HFFc6 (cell line): ENCODE results near the gene SH3BP5. TPM values are rescaled to one million over a fixed set of nuclear protein-coding genes. Genes with fewer than 3 reads are reported as not detected.

ENCODE experiments used
- DNase-seq: peaks from one replicate; pipeline ENCODE4 v3.0.0-alpha.2; 2018
- H3K27ac Mint-ChIP-seq: 2 replicates; pipeline ENCODE4 v1.8.0; 2020; ENCODE audit warnings: mild to moderate bottlenecking, mixed read lengths
- H3K27me3 Mint-ChIP-seq: 2 replicates; pipeline ENCODE4 v1.8.0; 2021; ENCODE audit warnings: mild to moderate bottlenecking, moderate library complexity, mixed read lengths; ENCODE audit not compliant: insufficient read depth
- H3K36me3 Mint-ChIP-seq: 2 replicates; pipeline ENCODE4 v1.8.0; 2021; ENCODE audit warnings: low read depth, mixed read lengths
- H3K4me1 Mint-ChIP-seq: 2 replicates; pipeline ENCODE4 v1.8.0; 2020; ENCODE audit warnings: low read depth, mixed read lengths
- H3K4me3 Mint-ChIP-seq: 2 replicates; pipeline ENCODE4 v1.8.0; 2020; ENCODE audit warnings: mild to moderate bottlenecking, moderate library complexity, mixed read lengths
- H3K9me3 Mint-ChIP-seq: 2 replicates; pipeline ENCODE4 v1.8.0; 2020; ENCODE audit warnings: mild to moderate bottlenecking, mixed read lengths
- CTCF ChIP-seq: fragments of 200-600 bp; sonication (generic); IDR thresholded peaks from 2 replicates; pipeline ENCODE4 v1.5.0; 2021; ENCODE audit warnings: antibody characterized with exemption, mild to moderate bottlenecking
- total RNA-seq, 6 experiments: library from RNA; stranded (reverse); fragmentation: NEBNext Ultra II Directional; extraction: Animal tissue kit (Norgen Biotek cat#: 25700); gene quantifications; 2 replicates in 1 of 6; 3 replicates in 5 of 6; pipeline ENCODE4 v1.2.3, GENCODE V29; 2021

SH3BP5 gene
- total RNA-seq, 6 experiments from 2014 or later: 10.8 to 14.2 (median 11.9) TPM

- Mint-ChIP-seq H3K4me1 (no peaks in the 10 kb centered on the region; the same call in 1 of the 2 replicates), H3K4me3 (no peak overlapping the region), H3K27ac (peak overlapping the region; percentile 19; the same call in 1 of the 2 replicates), H3K36me3 (peaks cover 43% of the 10 kb centered on the region), H3K9me3 (no peaks in the 10 kb centered on the region), H3K27me3 (no peaks in the 10 kb centered on the region; the same call in 1 of the 2 replicates)
- DNase-seq: no peak
- no peak for TF ChIP-seq CTCF
Measured at GRCh38 chr3:15218689-15219088, 113.7 kb downstream of the SH3BP5 start.

GRCh38 chr3:15217841-15218267 is 114.5 kb downstream of the SH3BP5 start:
- H3K36me3 Mint-ChIP-seq: peaks cover 48% of the 10 kb centered on the region
- no peak for TF ChIP-seq CTCF
- no peak for DNase-seq
- no peak overlapping the region for H3K4me3 Mint-ChIP-seq
- no peak overlapping the region for H3K27ac Mint-ChIP-seq
- H3K9me3 Mint-ChIP-seq: no peaks in the 10 kb centered on the region
- no peaks in the 10 kb centered on the region; the same call in 1 of the 2 replicates for H3K27me3 Mint-ChIP-seq
- no peaks in the 10 kb centered on the region; the same call in 1 of the 2 replicates for H3K4me1 Mint-ChIP-seq

- no peak overlapping the region for H3K4me3 Mint-ChIP-seq
- H3K36me3 Mint-ChIP-seq: peaks cover 48% of the 10 kb centered on the region
- no peak overlapping the region for H3K27ac Mint-ChIP-seq
- no peaks in the 10 kb centered on the region for H3K9me3 Mint-ChIP-seq
- no peaks in the 10 kb centered on the region; the same call in 1 of the 2 replicates for H3K27me3 Mint-ChIP-seq
- no peak for DNase-seq
- TF ChIP-seq CTCF: no peak
- H3K4me1 Mint-ChIP-seq: no peaks in the 10 kb centered on the region; the same call in 1 of the 2 replicates
Measured at GRCh38 chr3:15217011-15217671, 115.2 kb downstream of the SH3BP5 start.

- no peak for DNase-seq
- Mint-ChIP-seq H3K4me1 (no peaks in the 10 kb centered on the region; the same call in 1 of the 2 replicates), H3K4me3 (no peak overlapping the region), H3K36me3 (peaks cover 48% of the 10 kb centered on the region), H3K9me3 (no peaks in the 10 kb centered on the region), H3K27ac (no peak overlapping the region), H3K27me3 (no peaks in the 10 kb centered on the region; the same call in 1 of the 2 replicates)
- TF ChIP-seq CTCF: no peak
Measured at GRCh38 chr3:15216501-15216900, 115.9 kb downstream of the SH3BP5 start.

GRCh38 chr3:15215996-15216395 is 116.4 kb downstream of the SH3BP5 start:
- DNase-seq: no peak
- H3K4me3 Mint-ChIP-seq: no peak overlapping the region
- H3K27ac Mint-ChIP-seq: no peak overlapping the region
- peaks cover 48% of the 10 kb centered on the region for H3K36me3 Mint-ChIP-seq
- no peaks in the 10 kb centered on the region; the same call in 1 of the 2 replicates for H3K4me1 Mint-ChIP-seq
- no peaks in the 10 kb centered on the region; the same call in 1 of the 2 replicates for H3K27me3 Mint-ChIP-seq
- no peak for TF ChIP-seq CTCF
- no peaks in the 10 kb centered on the region for H3K9me3 Mint-ChIP-seq
